ENCODE data around the gene PRR23E. TPM values are rescaled to one million over a fixed set of nuclear protein-coding genes. Genes with fewer than 3 reads are reported as not detected.

Gene PRR23E
- polyA plus RNA-seq, 1 donor from 2014 or later: not detected

DNA sequence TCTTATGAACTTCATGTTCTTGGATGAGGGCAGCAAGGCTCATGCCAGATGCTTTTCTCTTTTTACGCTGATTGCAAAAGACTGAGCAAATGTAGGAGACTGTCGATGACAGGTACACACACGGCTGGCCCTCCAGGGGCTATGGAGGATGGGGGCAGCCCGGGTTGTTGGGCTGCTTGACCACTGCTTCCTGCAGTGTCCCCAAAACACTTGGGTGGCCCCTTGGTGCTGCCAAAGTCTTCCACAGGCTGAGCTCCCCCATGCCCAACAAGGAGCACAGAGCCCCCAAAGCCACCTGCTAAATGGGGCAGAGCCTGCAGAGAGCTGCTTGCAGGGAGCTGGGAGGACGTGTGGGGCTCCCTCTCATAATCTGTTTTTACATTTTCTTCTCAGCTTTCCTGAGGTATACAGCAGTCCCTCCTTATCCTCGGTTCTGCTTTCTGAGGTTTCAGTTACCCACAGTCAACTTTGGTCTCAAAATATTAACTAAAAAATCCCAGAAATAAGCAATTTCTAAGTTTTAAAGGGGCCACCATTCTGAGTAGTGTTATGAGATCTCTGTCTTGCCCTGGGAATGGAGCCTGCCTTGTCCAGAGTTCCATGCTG is 7.3 kb downstream of the PRR23E start:
- Histone ChIP-seq H3K4me3 (ENCODE audit: low read length) (no peak overlapping the region), H3K27me3 (ENCODE audit: insufficient read depth, low read depth, low read length) (no peaks in the 10 kb centered on the region), H3K9me3 (ENCODE audit: low read length) (no peaks in the 10 kb centered on the region), H3K4me2 (ENCODE audit: low read length) (no peak overlapping the region), H3F3A (ENCODE audit: insufficient read depth, low read length, poor library complexity, severe bottlenecking) (no peaks in the 10 kb centered on the region), H3K9ac (ENCODE audit: low read length) (no peak overlapping the region), H3K79me2 (replicated peaks; ENCODE audit: insufficient read depth, low read length) (no peaks in the 10 kb centered on the region), H3K9me2 (ENCODE audit: insufficient read depth, low read length) (no peaks in the 10 kb centered on the region), H3K27ac (ENCODE audit: low read length) (no peak overlapping the region), H4K20me1 (ENCODE audit: insufficient read depth) (no peaks in the 10 kb centered on the region), H2AFZ (ENCODE audit: low read depth, low read length) (no peak overlapping the region), H3K36me3 (ENCODE audit: insufficient read depth, low read length) (no peaks in the 10 kb centered on the region)
- TF ChIP-seq EZH2 (IDR thresholded peaks at IDR 0.05; ENCODE audit: borderline replicate concordance, insufficient read depth, low read length, poor library complexity, severe bottlenecking): no peak
- TF ChIP-seq SMC3 (conservative IDR thresholded peaks at IDR 0.05; ENCODE audit: poor library complexity): no peak
- TF ChIP-seq, protein P1, sequence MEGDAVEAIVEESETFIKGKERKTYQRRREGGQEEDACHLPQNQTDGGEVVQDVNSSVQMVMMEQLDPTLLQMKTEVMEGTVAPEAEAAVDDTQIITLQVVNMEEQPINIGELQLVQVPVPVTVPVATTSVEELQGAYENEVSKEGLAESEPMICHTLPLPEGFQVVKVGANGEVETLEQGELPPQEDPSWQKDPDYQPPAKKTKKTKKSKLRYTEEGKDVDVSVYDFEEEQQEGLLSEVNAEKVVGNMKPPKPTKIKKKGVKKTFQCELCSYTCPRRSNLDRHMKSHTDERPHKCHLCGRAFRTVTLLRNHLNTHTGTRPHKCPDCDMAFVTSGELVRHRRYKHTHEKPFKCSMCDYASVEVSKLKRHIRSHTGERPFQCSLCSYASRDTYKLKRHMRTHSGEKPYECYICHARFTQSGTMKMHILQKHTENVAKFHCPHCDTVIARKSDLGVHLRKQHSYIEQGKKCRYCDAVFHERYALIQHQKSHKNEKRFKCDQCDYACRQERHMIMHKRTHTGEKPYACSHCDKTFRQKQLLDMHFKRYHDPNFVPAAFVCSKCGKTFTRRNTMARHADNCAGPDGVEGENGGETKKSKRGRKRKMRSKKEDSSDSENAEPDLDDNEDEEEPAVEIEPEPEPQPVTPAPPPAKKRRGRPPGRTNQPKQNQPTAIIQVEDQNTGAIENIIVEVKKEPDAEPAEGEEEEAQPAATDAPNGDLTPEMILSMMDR (IDR thresholded peaks at IDR 0.05; ENCODE audit: poor library complexity, severe bottlenecking): no peak
- no peak for TF ChIP-seq RAD21 (conservative IDR thresholded peaks at IDR 0.05)
- no peak for TF ChIP-seq TAF1 (IDR thresholded peaks at IDR 0.05; ENCODE audit: low read depth)
- no peak for TF ChIP-seq POLR2AphosphoS5 (IDR thresholded peaks at IDR 0.05)
- TF ChIP-seq MXI1 (conservative IDR thresholded peaks at IDR 0.05; ENCODE audit: poor library complexity, severe bottlenecking): no peak
- TF ChIP-seq, protein P2, sequence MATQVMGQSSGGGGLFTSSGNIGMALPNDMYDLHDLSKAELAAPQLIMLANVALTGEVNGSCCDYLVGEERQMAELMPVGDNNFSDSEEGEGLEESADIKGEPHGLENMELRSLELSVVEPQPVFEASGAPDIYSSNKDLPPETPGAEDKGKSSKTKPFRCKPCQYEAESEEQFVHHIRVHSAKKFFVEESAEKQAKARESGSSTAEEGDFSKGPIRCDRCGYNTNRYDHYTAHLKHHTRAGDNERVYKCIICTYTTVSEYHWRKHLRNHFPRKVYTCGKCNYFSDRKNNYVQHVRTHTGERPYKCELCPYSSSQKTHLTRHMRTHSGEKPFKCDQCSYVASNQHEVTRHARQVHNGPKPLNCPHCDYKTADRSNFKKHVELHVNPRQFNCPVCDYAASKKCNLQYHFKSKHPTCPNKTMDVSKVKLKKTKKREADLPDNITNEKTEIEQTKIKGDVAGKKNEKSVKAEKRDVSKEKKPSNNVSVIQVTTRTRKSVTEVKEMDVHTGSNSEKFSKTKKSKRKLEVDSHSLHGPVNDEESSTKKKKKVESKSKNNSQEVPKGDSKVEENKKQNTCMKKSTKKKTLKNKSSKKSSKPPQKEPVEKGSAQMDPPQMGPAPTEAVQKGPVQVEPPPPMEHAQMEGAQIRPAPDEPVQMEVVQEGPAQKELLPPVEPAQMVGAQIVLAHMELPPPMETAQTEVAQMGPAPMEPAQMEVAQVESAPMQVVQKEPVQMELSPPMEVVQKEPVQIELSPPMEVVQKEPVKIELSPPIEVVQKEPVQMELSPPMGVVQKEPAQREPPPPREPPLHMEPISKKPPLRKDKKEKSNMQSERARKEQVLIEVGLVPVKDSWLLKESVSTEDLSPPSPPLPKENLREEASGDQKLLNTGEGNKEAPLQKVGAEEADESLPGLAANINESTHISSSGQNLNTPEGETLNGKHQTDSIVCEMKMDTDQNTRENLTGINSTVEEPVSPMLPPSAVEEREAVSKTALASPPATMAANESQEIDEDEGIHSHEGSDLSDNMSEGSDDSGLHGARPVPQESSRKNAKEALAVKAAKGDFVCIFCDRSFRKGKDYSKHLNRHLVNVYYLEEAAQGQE (IDR thresholded peaks at IDR 0.05; ENCODE audit: borderline replicate concordance): no peak
- TF ChIP-seq EP300 (conservative IDR thresholded peaks at IDR 0.05; ENCODE audit: poor library complexity, severe bottlenecking): no peak

DNA sequence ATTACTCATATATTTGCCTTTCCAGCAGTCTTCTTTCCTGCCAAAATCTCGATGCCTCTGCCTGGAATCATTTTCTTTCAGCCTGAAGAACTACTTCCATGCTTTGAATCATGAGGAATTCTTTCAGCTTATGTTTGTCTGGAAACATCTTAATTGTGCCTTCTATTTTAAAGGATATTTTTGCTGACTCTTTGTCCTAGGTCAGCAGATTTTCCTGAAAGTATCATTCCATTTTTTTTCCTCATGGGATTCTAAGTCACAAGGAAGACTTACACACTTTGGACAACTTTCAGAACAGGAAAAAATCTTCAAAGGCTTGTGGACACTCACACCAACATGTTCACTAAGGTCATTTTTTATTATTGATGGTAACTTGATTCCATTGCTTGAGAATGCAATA is 10.1 kb downstream of the PRR23E start:
- Histone ChIP-seq H3K9ac (ENCODE audit: low read length) (no peak overlapping the region), H2AFZ (ENCODE audit: low read depth, low read length) (no peak overlapping the region), H3K4me3 (ENCODE audit: low read length) (no peak overlapping the region), H3K4me2 (ENCODE audit: low read length) (no peak overlapping the region), H4K20me1 (ENCODE audit: insufficient read depth) (no peaks in the 10 kb centered on the region), H3K27ac (ENCODE audit: low read length) (no peak overlapping the region), H3K36me3 (ENCODE audit: insufficient read depth, low read length) (no peaks in the 10 kb centered on the region), H3K9me2 (ENCODE audit: insufficient read depth, low read length) (no peaks in the 10 kb centered on the region), H3K79me2 (replicated peaks; ENCODE audit: insufficient read depth, low read length) (no peaks in the 10 kb centered on the region), H3K9me3 (ENCODE audit: low read length) (no peaks in the 10 kb centered on the region), H3K27me3 (ENCODE audit: insufficient read depth, low read depth, low read length) (no peaks in the 10 kb centered on the region), H3F3A (ENCODE audit: insufficient read depth, low read length, poor library complexity, severe bottlenecking) (no peaks in the 10 kb centered on the region)
- TF ChIP-seq RAD21 (conservative IDR thresholded peaks at IDR 0.05) (no peak), SMC3 (conservative IDR thresholded peaks at IDR 0.05; ENCODE audit: poor library complexity) (no peak), TAF1 (IDR thresholded peaks at IDR 0.05; ENCODE audit: low read depth) (no peak), EP300 (conservative IDR thresholded peaks at IDR 0.05; ENCODE audit: poor library complexity, severe bottlenecking) (no peak), POLR2AphosphoS5 (IDR thresholded peaks at IDR 0.05) (no peak), EZH2 (IDR thresholded peaks at IDR 0.05; ENCODE audit: borderline replicate concordance, insufficient read depth, low read length, poor library complexity, severe bottlenecking) (no peak), MXI1 (conservative IDR thresholded peaks at IDR 0.05; ENCODE audit: poor library complexity, severe bottlenecking) (no peak)
- TF ChIP-seq, protein P1 (IDR thresholded peaks at IDR 0.05; ENCODE audit: poor library complexity, severe bottlenecking): no peak
- TF ChIP-seq, protein P2 (IDR thresholded peaks at IDR 0.05; ENCODE audit: borderline replicate concordance): no peak
